HuH-7 (cell line): ENCODE measurements around the gene TMEM89.

Source experiments
- DNase-seq: peaks from one replicate; pipeline ENCODE4 v3.0.0; 2011; ENCODE audit warnings: low spot score

TMEM89 gene, protein sequence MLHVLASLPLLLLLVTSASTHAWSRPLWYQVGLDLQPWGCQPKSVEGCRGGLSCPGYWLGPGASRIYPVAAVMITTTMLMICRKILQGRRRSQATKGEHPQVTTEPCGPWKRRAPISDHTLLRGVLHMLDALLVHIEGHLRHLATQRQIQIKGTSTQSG

DNA sequence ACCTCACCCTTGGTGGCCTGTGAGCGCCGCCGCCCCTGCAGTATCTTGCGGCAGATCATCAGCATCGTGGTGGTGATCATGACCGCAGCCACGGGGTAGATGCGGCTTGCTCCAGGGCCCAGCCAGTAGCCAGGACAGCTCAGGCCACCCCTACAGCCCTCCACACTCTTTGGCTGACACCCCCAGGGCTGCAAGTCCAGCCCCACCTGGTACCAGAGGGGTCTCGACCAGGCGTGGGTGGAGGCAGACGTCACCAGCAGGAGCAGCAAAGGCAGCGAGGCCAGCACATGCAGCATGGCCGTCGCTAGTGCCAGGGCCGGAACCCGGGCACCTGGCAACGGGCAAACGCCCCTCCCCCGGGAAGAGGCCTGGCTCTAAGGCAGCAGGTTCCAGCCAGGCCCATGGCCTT, at the start of gene TMEM89:
Gene TMEM89, minus strand, starts transcription at position 309 of the 409 bp plus-strand sequence. Its CDS starts 13 bp downstream, at position 296.
- no peak for DNase-seq

- DNase-seq, result no peak
Measured at GRCh38 chr3:48664929-48665328, 43.4 kb upstream of the TMEM89 start.

- no peak for DNase-seq
Measured at GRCh38 chr3:48664313-48664644, 42.7 kb upstream of the TMEM89 start.

GRCh38 chr3:48663489-48664312, 42.1 kb upstream of the TMEM89 start:
- peak; percentile 99 for DNase-seq

DNA sequence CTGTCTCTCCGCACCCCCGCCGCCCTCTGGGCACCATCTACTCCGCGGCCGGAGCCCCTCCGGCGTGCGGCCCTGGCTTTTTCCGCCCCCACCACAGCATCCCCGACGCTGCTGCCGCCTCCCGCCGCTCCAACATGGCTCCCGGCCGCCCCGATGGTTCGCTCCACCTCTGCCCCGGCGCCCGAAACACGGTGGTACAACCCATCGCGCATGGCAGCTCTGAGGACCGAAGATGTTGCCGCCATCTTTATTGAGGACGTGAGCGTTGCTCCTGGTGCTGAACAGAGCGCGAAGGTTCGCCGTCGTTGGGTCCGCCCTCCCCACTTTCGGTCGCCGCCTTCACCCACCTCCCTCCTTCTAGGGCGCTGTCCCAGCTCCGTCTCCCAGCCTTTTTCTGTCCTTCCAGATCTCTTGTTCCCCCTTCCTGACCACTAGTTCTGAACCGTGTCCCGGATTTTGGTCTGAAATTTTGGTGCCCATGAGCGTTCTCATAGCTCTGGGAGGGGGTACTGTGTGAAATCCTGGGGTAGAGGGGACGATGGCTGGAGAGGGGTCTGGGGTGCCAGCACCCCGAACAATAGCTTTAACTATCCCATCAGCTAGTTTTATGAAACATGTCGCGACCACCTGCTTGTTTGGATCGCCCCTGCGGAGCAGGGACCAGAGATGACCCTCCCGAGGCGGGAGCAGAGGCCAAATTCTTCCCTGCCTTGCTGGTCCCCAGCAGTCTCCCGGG, 41.4 kb upstream of the TMEM89 start, which contains the start of gene CELSR3:
Gene CELSR3, minus strand, starts transcription at position 134 of the 736 bp plus-strand sequence. CDS start 252 bp downstream, outside the sequence.
- DNase-seq, result peak; percentile 82

DNA sequence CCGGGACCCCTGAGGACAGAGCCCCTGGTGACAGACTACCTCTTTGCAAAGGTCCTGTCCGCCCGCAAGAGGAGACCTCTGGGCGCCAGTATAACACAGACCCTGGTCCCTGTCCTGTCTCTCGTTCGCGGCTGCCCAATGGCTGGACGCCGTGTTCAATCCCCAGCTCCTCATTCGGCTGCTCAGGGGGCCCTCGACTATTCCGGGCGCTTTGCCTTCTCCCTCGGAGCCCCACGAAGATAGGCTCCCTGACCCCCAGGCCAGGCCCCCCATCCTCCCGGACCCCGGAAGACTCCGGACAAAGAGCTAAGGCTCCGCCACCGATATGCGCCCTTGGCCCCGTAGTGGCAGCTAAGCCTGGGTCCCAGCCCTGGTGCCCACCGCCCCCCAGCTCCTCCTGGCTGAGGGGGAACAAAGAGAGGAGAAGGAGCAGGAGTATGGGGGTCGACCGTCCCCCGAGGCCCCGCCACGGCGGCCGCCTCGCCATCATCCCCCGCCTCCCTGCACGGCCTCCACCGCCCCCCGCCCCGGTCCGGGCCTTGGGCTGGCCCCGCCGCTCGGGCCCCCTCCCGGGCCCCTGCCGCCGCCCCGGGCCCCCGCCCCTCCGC, 40.7 kb upstream of the TMEM89 start:
- peak; percentile 73 for DNase-seq

DNA sequence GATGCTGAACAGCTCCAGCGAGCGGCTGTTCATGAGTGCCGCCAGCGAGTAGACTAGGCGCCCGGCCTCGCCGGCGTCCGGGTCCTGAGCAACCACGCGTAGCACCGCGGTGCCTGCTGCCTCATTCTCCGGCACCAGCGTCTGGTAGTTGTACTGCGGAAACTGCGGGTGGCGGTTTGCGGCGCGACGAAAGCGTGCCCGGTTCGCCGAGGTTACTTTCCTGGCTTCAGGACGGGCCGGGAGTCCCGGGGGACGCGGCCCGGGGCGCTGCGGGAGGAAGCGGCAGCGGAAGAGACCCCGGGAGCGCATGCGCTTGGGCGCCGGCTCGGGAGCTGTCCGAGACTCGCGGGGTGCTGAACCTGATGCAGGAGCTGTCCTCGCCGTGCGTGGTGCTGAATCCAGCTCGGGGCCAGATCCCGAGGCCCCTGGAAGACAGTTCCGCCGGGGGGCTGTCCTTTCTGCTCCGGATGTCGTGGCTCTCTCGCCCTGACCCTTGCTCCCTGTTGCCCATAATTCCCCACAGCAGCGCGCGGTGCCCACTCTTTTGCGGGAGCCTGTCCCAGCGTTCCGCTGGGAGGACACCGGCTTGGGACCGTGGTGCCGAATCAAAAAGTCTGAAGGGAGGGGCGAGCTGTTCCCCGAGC, 40.1 kb upstream of the TMEM89 start:
- DNase-seq, result peak; percentile 97

DNA sequence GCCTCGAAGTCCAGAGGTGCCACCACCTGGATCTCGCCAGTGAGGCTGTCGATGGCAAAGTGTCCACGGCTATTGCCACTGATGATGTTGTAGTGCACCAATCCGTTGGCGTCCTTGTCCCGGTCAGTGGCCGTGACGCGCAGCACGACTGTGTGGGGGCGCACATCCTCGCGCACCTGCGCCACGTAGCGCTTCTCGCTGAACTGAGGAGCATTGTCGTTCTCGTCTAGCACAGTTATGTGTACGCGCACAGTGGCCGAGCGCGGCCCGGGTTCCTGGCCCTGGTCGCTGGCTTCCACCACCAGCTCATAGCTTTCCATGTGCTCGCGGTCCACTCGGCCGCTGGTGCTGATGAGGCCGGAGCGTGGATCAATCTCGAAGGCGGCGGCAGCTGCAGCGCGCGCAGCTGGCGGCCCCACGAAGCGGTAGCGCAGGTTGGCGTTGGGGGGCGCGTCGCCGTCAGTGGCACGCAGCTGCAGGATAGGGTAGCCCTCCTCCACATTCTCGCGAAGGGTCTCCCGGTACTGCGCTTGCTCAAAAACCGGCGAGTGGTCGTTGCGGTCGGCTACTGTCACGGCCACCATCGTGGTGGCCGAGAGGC, 39.3 kb upstream of the TMEM89 start:
- no peak for DNase-seq

DNA sequence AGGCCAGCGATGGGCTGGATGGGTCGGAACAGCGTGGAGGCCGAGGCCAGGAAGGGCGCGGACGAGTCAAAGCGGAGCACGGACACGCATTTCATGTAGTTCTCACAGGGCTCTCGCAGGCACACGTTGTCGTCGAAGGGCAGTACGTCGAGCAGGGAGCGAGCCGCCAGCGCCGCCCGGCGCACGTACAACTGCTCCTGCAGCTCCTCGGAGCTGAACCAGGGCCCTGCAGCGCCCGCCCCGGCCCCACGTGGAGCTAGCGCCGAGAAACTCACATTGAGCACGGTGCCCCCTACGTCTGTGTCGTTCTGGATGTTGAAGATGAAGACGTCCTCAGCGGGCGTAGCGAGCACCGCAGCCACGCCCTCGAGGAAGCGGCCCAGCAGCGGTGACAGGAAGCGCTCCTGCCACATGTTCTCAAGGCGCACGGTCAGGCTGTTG, 35.3 kb upstream of the TMEM89 start:
- no peak for DNase-seq

DNA sequence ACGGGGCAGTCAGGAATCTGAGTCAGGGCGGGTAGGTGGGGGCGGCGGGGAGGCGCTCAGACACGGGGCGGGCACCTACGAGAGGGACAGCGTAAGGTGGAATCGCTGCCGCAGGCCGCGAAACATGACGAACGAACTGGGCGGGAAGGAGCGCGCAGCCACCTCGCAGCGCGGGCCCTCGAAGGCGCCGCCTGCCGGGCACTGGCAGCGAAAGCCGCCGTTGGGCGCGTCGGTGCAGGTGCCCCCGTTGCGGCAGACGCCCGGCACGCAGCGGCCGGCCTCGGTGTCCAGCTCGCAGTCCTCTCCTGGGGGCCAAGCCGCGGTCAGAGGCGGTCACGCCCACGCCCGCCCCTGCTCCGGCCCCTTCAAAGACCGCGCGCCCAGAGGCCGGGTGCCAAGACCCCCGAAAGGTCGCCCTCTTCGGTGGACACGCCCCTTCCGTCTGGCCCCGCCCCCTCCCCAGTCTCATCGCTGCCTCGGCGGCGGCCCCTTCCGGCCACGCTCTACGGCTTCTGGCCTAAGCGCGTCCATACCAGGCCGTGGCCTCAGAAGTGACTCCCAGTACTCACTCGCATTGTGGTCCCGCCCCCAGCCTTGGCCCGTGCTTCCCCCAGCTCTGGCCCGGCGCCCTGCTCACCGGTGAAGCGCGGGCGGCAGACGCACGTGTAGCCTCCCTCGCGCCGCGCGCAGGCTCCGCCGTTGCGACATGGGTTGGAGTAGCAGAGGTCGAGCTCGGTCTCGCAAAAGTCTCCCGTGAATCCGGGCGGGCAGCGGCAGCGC, 34.7 kb upstream of the TMEM89 start:
- DNase-seq, result no peak

DNA sequence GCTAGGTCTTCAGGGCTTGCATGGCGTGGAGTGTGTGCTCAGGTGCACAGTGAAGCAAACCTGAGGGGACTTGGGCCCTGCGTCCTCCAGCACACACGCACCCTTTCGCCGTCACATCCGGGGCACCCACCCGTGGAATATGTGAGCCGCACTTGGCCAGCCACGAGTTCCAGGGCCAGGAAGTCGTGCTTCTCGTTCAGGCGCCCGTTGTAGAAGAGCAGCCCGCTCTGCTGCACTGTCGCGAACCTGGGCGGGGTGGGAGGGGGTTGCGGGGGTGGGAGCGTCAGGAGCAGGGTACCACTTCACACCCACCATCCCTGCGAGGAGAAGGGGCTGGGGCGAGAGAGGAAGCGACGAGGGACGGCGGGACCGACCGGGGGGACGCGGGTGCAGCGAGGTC, 34.0 kb upstream of the TMEM89 start:
- DNase-seq, result no peak

- no peak for DNase-seq
Measured at GRCh38 chr3:48655063-48655462, 33.5 kb upstream of the TMEM89 start.

DNA sequence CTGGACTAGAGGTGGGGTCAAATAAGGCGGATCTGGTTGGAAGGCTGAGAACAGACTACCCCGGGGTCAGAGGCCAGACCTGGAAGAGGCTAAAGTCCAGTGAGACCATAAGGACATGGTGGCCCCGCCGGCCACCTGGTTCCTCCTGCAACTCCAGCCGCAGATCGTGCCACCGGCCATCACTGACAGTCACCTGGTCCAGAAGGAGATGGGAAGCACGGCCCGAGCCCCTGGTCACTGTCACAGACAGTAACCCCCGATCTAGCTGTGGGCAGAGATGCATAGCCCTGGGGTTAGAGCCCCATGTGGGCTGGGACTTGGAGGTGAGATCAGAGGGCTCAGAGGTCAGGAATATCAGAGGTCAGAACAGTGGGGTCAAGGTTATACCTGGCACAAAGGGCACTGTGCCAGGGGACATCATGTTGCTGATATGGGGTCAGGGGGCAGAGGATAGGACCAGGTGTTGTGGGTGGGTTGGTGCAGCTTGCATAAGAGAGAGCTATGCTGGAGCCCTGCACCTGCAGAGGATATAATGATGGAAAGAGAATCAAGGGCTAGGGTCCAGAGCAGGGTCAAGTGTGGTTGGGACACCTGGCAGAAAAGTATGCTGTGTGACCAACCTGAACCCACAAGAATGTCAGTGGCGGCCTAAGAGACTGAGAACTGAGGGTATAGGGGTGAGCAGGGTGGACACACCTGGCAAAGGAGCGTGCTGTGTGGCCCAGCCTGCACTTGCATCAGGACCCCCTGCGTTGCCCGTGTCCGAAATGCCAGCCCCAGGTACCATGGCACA, 31.6 kb upstream of the TMEM89 start:
- DNase-seq, result no peak

GRCh38 chr3:48651771-48652170, 30.2 kb upstream of the TMEM89 start:
- DNase-seq, result no peak

DNA sequence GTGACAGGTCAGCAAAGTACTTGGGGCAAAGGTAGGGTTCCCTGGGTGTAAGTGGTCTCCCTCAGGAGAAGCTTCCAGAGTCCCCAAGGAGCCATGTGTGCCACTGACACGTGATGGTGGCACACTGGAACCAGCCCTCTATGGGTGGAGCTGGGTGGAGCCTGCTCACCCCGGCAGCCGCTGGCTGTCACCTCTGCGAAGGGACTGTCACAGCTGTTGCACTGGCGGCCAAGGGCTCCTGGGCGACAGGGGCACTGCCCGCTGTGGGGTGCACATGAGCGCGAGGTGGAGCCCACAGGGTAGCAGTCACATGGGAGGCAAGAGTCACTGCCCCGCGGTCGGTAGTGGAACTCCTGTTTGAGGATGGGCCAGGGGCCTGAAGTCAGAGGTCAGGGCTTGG, 29.2 kb upstream of the TMEM89 start:
- no peak for DNase-seq

- no peak for DNase-seq
Measured at GRCh38 chr3:48648188-48648850, 26.8 kb upstream of the TMEM89 start.

- no peak for DNase-seq
Measured at GRCh38 chr3:48647714-48648113, 26.1 kb upstream of the TMEM89 start.

DNA sequence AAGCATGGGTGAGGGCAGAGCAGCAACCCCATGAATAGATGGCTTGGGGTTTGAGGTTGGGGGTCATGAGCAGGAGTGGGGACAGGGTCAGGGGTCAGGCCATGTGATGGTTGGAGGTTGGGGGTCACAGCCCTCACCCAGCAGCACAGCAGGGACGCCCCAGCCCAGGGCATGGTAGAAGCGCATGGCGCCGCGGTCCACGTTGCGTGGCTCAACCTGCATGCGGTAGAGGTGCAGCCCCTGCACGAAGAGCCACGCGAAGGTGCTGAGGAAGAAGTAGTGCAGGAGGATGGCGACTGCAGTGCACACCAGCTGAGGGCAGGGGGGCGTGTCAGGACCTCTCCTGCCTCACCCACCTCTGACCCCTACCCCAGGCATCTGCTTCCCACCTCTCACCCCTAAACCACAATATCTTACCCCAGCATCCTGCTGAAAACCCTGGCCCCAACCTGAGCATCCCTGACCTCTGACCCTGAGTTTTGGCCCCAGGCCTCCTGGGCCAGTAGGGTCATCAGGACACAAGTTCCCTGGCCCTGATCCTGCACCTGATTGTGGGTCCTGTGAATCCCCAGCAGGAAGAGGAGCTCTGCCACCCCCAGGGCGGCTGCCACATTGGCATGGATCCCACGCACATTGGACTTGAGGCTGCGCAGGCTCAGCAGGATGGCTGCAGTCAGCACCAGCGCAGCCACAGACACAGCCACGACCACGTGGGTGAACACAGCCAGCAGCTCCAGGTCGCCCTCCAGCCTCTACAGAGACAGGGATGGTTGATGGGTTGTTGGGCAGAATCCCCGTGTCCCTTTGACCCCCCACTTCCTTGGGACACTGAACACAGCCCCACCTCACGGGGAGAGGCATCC, 23.6 kb upstream of the TMEM89 start:
- no peak for DNase-seq
